Hepatocyte (in vitro differentiated cells): Measurements from ENCODE around the gene NHS. TPM values are rescaled to one million over a fixed set of nuclear protein-coding genes. Genes with fewer than 3 reads are reported as not detected.

Source experiments
- DNase-seq: peaks from one replicate; pipeline ENCODE4 v3.0.0-alpha.2; 2016; ENCODE audit warnings: low spot score
- H2AFZ ChIP-seq: fragments of 200-600 bp; sonication (generic); 2 replicates; pipeline ENCODE4 v1.6.0; 2016; ENCODE audit warnings: antibody characterized with exemption, mild to moderate bottlenecking
- H3K27ac ChIP-seq: fragments of 200-600 bp; sonication (generic); 2 replicates; pipeline ENCODE4 v1.5.1; 2016; ENCODE audit warnings: mild to moderate bottlenecking
- H3K27me3 ChIP-seq: fragments of 200-600 bp; sonication (generic); 2 replicates; pipeline ENCODE4 v1.6.1; 2016
- H3K36me3 ChIP-seq: fragments of 200-600 bp; sonication (generic); replicated peaks from 2 replicates; pipeline ENCODE4 v1.5.1; 2016; ENCODE audit warnings: low read depth; ENCODE audit not compliant: insufficient read depth
- H3K4me1 ChIP-seq: fragments of 200-600 bp; sonication (generic); 2 replicates; pipeline ENCODE4 v1.5.1; 2016; ENCODE audit warnings: mild to moderate bottlenecking, moderate library complexity; ENCODE audit not compliant: insufficient read depth
- H3K4me2 ChIP-seq: fragments of 200-600 bp; sonication (generic); 2 replicates; pipeline ENCODE4 v1.6.0; 2016
- H3K4me3 ChIP-seq: fragments of 200-600 bp; sonication (generic); 2 replicates; pipeline ENCODE4 v1.5.1; 2016; ENCODE audit warnings: mild to moderate bottlenecking
- H3K79me2 ChIP-seq: fragments of 200-600 bp; sonication (generic); 2 replicates; pipeline ENCODE4 v1.6.0; 2017; ENCODE audit warnings: mild to moderate bottlenecking
- H3K9me2 ChIP-seq: fragments of 200-600 bp; sonication (generic); replicated peaks from 2 replicates; pipeline ENCODE4 v1.6.0; 2017; ENCODE audit warnings: mild to moderate bottlenecking; ENCODE audit not compliant: insufficient read depth
- H3K9me3 ChIP-seq: fragments of 200-600 bp; sonication (generic); 2 replicates; pipeline ENCODE4 v1.5.1; 2016; ENCODE audit warnings: low read depth, mild to moderate bottlenecking
- H4K20me1 ChIP-seq: fragments of 200-600 bp; sonication (generic); 2 replicates; pipeline ENCODE4 v1.6.0; 2016; ENCODE audit warnings: mild to moderate bottlenecking; ENCODE audit not compliant: insufficient read depth, poor library complexity, severe bottlenecking
- EZH2 ChIP-seq: fragments of 200-600 bp; sonication (generic); IDR thresholded peaks from 2 replicates; pipeline ENCODE4 v1.6.1; 2016; ENCODE audit warnings: antibody characterized with exemption, mild to moderate bottlenecking, borderline replicate concordance
- EZH2phosphoT487 ChIP-seq: fragments of 200-600 bp; sonication (generic); IDR thresholded peaks from one replicate; pipeline ENCODE4 v1.6.1; 2018; ENCODE audit warnings: antibody characterized with exemption, mild to moderate bottlenecking, low read depth, moderate library complexity; ENCODE audit not compliant: unreplicated experiment, severe bottlenecking
- WGBS: methylation state at CpG from one replicate; pipeline ENCODE4 v1.1.6; 2016; ENCODE audit warnings: low lambda C conversion rate; ENCODE audit errors: missing lambda C conversion rate; 5-methylcytosine and 5-hydroxymethylcytosine counted together
- polyA plus RNA-seq: library from polyadenylated mRNA; unstranded; fragments of >200 nt; fragmentation: Nextera tagmentation; extraction: Ambion mirVana; gene quantifications from 2 replicates; pipeline ENCODE4 v1.2.1, GENCODE V29; 2016
- total RNA-seq: library from RNA; depleted of rRNA; stranded (reverse); fragments of >200 nt; gene quantifications from 2 replicates; pipeline ENCODE4 v1.2.3, GENCODE V29; 2014
- TF ChIP-seq, protein P1 (sequence below): fragments of 200-600 bp; sonication (generic); IDR thresholded peaks from 2 replicates; pipeline ENCODE4 v1.5.1; 2016; ENCODE audit warnings: antibody characterized with exemption, mild to moderate bottlenecking; ENCODE audit not compliant: poor library complexity

The NHS gene
- total and polyA plus RNA-seq, 2 experiments from 2014 or later, result 0.35 to 3.1 TPM

GRCh38 chrX:17449866-17450265 is 74.9 kb downstream of the NHS start:
- WGBS, result 70% methylated on average over 2 of the region's 2 CpGs
- H3K27me3 ChIP-seq, result no peaks in the 10 kb centered on the region
- H3K79me2 ChIP-seq, result no peaks in the 10 kb centered on the region
- H3K4me1 ChIP-seq, result peaks cover 5% of the 10 kb centered on the region
- no peak overlapping the region for H2AFZ ChIP-seq
- H3K4me3 ChIP-seq, result no peak overlapping the region
- DNase-seq, result no peak
- no peak overlapping the region for H3K27ac ChIP-seq
- H3K9me2 ChIP-seq, result no peaks in the 10 kb centered on the region
- no peaks in the 10 kb centered on the region for H3K9me3 ChIP-seq
- no peak overlapping the region for H3K4me2 ChIP-seq
- TF ChIP-seq EZH2 (no peak), EZH2phosphoT487 (no peak)
- TF ChIP-seq, protein P1, sequence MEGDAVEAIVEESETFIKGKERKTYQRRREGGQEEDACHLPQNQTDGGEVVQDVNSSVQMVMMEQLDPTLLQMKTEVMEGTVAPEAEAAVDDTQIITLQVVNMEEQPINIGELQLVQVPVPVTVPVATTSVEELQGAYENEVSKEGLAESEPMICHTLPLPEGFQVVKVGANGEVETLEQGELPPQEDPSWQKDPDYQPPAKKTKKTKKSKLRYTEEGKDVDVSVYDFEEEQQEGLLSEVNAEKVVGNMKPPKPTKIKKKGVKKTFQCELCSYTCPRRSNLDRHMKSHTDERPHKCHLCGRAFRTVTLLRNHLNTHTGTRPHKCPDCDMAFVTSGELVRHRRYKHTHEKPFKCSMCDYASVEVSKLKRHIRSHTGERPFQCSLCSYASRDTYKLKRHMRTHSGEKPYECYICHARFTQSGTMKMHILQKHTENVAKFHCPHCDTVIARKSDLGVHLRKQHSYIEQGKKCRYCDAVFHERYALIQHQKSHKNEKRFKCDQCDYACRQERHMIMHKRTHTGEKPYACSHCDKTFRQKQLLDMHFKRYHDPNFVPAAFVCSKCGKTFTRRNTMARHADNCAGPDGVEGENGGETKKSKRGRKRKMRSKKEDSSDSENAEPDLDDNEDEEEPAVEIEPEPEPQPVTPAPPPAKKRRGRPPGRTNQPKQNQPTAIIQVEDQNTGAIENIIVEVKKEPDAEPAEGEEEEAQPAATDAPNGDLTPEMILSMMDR, result no peak
- no peaks in the 10 kb centered on the region for H3K36me3 ChIP-seq
- no peaks in the 10 kb centered on the region for H4K20me1 ChIP-seq

- Histone ChIP-seq H3K9me3 (no peaks in the 10 kb centered on the region), H2AFZ (no peak overlapping the region), H3K4me3 (no peak overlapping the region), H3K4me2 (no peak overlapping the region), H3K79me2 (no peaks in the 10 kb centered on the region), H3K27ac (no peak overlapping the region), H3K27me3 (no peaks in the 10 kb centered on the region), H3K9me2 (no peaks in the 10 kb centered on the region), H3K36me3 (no peaks in the 10 kb centered on the region), H3K4me1 (no peaks in the 10 kb centered on the region), H4K20me1 (no peaks in the 10 kb centered on the region)
- DNase-seq, result no peak
- TF ChIP-seq, protein P1, result no peak
- TF ChIP-seq EZH2 (no peak), EZH2phosphoT487 (no peak)
Measured at GRCh38 chrX:17453788-17454187, 78.8 kb downstream of the NHS start.

DNA sequence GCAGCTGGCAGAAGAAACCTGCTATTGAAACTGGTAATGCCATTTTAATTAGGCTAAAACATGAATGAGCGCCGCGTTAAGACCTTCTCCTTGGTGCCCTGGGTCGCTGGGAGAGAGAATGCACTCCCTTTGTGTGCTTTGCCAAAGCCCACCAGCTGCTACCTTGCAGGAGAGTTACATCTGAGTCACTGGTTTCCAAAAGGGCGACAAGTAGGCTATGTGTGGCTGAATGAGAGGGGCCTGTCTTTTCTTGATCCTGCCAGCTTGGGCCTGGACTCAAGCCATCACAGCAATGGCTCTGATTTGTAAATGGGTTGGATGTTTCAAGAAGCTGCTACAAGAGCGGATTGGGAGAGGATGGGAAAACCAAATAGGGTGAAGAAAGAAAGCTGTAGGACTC is 81.5 kb downstream of the NHS start:
- Histone ChIP-seq H4K20me1 (no peaks in the 10 kb centered on the region), H3K27me3 (no peaks in the 10 kb centered on the region), H3K4me1 (no peaks in the 10 kb centered on the region), H3K4me2 (no peak overlapping the region), H3K79me2 (no peaks in the 10 kb centered on the region), H3K27ac (no peak overlapping the region), H2AFZ (no peak overlapping the region), H3K9me2 (no peaks in the 10 kb centered on the region), H3K9me3 (no peaks in the 10 kb centered on the region), H3K4me3 (no peak overlapping the region), H3K36me3 (no peaks in the 10 kb centered on the region)
- WGBS, result 47% methylated on average over 6 of the region's 6 CpGs
- TF ChIP-seq EZH2 (no peak), EZH2phosphoT487 (no peak)
- TF ChIP-seq, protein P1, result no peak
- no peak for DNase-seq

GRCh38 chrX:17459008-17459611 is 84.1 kb downstream of the NHS start:
- H3K9me3 ChIP-seq, result no peaks in the 10 kb centered on the region
- H3K79me2 ChIP-seq, result no peaks in the 10 kb centered on the region
- no peaks in the 10 kb centered on the region for H3K4me1 ChIP-seq
- peak; percentile 20 for DNase-seq
- no peaks in the 10 kb centered on the region for H3K9me2 ChIP-seq
- H3K27me3 ChIP-seq, result no peaks in the 10 kb centered on the region
- no peak overlapping the region for H2AFZ ChIP-seq
- TF ChIP-seq, protein P1, result no peak
- TF ChIP-seq EZH2 (no peak), EZH2phosphoT487 (no peak)
- H3K27ac ChIP-seq, result no peak overlapping the region
- H3K36me3 ChIP-seq, result no peaks in the 10 kb centered on the region
- no peaks in the 10 kb centered on the region for H4K20me1 ChIP-seq
- WGBS, result 75% methylated on average over 4 of the region's 4 CpGs
- H3K4me3 ChIP-seq, result no peak overlapping the region
- no peak overlapping the region for H3K4me2 ChIP-seq
